HG02852 (cell line): ENCODE results near the gene CHST15.
A peak's percentile ranks its signal among the peaks of the same experiment; 100 is the strongest.

Experiments used
- ATAC-seq: cut with Tn5 transposase; IDR thresholded peaks from one replicate; pipeline ENCODE4 v1.9.1; 2021; ENCODE audit warnings: mild to moderate bottlenecking, moderate library complexity; ENCODE audit not compliant: unreplicated experiment

The CHST15 gene

DNA sequence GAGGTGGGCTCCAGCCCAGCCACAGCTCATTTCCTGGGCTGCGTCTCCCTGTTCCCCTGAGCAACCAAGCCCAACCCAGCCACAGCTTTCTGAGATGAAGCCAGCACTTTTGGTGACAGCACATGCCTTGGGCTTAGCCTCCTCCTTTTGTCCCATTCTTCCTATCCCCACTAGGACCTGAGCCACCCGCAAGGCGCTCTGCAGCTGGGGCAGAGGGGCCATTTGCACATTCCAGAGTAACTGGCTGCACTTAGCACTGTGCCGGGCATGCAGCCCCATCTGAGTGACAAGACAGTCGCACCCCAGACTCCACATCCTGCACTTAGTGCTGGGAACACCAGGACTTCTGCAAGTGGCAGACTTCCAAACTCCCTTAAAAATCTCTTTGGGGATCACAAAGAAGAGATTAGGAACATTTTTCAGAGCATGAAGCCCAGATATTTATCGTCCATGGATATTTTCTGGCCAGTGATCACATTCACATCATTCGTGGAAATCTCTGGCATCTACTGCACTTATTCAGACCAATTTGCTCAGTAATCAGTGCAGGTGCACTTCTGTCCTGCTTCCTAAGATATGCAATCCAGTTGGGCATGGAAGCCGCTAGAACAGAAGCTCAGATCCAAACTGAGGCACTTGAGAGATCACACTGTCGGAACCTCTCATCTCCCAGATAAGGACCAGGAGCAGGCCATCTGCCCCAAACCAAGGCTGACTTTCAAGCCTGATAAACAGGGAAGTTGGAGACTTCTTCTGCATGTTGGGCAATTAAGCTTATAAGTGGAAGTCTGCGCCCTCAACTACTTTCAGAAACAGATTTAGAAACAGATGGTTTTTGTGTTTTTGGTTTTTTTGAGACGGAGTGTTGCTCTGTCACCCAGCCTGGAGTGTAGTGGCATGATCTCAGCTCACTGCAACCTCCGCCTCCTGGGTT is 26.4 kb downstream of the CHST15 start:
- no peak for ATAC-seq

DNA sequence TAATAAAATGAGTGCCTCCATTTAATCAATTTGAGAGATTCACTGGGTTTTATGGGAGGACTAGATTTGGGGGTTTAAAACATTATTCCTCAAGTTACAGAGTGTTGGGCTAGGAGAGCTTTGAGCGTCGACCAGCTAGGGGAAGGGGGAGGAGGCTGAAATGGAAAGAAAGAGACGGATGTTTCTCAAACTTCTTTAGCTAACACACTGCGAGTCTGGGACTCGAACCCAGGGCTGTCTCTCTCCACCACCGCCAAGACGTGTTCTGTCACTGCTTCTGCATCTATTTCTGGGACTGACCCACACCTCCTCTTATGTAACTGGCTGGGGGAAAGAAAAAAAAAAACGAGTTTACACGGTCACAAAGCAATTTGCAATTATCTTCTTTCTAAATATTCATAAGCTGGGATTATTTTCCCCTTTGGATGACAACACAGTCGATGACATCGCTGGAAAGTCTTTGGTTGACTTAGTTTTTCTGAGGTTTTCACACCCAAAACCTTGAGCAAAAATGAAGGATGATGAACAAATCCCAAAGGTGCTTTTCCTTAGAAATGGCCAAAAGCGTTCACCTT is 27.2 kb downstream of the CHST15 start:
- no peak for ATAC-seq

DNA sequence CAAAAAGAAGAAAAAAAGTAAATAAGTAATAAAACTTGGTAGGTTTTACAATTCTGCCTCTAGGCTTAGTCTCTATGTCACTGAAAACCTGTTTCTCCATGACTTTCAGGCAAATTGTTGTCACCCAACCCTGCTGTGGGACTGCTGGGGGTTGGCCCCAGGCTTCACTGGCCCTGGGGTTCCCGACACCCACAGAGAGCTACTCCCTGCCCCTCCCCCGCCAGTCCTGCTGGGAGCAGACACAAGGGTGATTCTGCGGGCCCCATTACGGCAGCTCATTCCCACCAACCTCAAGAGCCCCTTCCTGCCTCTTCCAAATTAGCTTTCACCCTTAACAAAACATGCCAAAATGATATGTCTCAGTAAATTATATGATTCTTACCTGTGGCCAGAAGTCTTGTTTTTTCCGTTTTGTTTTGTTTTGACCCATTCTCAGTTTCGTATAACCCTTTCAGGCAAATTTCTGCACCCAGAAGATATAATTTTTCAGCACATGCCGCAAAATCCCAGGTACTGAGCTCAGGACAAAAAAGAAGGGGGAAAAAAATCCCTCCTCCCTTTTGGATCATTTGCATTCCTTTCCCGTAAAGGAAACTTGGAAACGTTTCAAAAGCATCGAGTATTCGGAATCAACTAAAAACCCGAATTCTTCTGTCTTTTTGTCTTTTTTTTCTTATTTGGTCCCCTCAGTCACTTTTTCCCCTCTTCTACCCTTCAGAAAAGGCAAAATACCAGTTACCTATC is 27.8 kb downstream of the CHST15 start:
- ATAC-seq = no peak

DNA sequence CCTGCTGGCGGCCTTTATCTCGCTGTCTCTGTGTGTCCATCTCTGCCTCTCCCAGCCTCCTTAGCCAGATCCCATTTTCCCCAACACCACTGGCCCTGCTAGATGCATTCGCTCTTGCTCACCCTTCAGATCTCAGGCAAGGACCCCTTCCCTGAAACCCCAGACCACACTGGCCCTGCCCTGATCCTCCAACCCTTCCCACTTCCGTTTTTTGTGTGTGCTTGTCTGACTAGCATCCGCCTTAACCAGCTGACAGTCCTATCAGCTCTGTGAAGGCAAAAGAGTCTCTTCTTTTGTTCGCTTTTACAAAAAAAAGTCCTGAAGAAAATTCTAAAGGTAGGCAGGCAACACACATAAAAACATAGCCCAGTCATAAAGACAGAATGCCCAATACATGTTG is 28.7 kb downstream of the CHST15 start:
- ATAC-seq = no peak

DNA sequence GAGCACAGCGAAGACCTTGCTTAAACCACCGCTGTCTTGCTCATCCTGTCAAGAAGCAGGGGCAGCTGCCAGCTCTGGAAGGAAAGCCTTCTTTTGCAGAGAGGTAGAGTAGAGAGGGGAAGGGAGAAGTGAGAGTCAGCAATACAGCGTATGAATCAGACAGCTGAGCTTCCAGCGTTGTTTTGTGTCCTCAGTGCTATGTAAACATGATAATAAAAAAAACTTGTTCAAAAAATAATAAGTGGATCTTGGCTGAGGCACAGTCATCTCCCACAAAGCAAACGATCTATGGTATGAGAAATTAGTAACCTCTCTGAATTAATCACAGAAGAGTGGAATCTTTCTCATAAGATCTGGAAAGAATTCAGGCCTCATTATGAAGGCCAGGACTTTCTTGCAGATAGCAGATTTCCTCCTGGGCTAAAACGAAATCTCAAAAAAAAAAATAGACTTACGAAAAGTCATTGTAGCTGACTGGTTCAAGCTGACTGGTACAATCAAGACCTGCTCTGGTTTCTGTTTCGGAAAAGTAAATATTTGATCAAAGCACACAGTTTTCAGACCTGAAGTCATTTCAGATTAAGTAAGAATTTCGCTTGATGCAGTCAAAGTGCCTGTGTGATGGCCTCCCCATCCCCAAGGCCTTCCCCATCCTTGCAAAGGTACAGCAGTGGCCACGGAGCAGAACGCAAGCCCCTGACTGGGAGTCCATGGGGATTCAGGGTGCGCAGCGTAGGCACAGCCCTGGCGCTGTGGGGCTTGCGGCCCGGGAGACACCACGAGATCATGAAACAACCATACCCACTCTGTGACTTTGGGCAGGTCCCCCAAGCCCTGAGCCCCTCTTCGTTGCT is 29.4 kb downstream of the CHST15 start:
- peak; percentile 57 for ATAC-seq

DNA sequence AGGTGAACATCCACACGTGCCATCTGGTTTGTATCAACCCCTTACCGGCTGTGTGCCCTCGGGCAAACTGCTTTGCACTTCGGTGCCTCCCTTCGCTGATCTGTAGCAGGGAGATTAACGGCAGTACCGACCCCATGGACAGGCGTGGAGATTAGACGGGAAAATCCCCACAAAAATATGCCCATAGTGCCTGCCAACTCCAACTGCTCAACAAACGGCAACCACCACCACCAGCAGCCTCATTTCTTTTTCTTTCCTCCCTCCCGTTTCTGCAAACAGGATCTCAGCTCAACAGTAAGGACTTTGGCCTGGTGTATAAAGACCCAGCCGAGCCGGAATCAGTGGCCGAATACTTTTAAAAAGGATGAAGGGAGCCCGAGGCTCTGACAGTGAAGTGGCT is 31.0 kb downstream of the CHST15 start:
- no peak for ATAC-seq

DNA sequence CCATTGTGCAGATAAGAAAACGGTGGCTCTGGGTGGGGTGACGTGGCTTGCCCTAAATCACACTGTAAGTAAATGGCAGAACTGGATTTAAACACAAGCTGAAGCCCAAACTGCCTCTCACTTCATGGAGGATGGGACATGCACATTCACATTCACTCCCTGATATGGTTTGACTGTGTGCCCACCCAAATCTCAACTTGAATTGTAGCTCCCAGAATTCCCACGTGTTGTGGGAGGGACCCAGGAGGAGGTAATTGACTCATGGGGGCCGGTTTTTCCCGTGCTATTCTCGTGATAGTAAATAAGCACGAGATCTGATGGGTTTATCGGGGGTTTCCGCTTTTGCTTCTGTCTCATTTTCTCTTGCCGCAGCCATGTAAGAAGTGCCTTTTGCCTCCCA is 32.4 kb downstream of the CHST15 start:
- ATAC-seq = no peak

DNA sequence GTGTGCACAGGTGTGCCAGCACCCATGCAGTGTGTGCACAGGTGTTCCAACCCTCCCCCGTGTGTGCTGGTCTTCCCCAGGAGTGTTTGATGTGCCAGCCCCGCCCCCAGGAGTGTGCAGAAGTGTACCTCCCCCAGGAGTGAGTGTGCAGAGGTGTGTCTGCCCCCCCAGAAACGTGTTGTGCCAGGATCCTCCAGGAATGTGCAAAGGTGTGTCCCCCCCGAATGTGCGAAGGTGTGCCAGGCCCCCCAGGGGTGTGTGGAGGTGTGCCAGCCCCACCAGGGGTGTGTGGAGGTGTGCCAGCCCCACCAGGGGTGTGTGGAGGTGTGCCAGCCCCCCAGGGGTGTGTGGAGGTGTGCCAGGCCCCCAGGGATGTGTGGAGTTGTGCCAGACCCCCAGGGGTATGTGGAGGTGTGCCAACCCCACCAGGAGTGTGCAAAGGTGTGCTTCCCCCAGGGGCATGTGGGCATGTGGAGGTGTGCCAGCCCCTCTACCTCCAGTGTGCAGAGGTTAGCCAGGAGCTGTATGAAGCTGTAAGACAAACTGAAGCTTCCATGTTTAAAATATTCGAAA is 33.2 kb downstream of the CHST15 start:
- no peak for ATAC-seq

DNA sequence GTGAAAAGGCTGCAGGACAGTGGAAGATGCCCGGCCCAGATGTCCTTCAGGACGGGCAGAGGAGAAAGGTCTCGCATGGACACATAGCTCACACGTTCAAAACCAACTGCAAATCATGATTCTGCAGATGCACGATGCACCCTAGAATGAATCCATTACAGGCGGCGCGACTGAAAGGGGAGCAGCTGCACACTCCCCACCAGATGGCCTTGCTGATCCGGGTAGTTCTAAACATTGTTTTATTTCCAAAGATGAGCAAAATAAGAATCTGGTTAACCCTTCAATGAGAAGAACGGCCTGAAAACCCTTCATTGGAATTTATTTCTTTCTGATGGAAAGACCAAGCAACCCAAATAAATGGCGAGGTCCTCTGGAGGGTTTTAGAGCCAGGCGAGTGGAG is 33.8 kb downstream of the CHST15 start:
- ATAC-seq = no peak

DNA sequence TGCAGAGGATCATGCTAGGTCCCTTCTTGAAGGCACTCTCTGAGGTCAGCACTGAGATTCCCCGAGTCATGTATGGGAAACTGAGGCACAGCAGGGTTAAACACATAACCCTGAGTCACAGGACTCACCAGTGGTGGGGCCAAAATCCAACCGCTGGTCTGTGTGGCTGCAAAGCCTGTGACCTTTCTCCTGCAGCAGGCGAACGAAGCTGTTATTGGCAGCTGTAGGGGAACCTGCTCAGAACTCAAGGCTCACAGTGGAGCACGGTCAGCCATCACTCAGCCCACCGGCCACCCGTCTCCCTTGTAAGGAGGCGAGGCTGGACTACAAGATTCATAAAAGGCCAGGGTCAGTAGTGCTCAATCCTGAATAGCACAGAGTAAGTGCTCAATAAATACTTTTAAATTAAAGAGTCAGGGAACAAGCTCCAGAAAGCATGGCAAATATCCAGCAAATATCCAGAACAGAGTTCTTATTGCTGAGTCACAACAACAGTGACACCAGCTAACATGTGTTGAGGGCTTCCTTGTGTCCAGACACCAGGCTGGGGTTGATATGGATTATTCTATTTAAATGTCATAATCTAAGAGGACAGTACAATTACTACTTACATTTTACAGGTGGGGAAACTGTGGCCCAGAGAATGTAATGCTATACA is 34.9 kb downstream of the CHST15 start:
- no peak for ATAC-seq

DNA sequence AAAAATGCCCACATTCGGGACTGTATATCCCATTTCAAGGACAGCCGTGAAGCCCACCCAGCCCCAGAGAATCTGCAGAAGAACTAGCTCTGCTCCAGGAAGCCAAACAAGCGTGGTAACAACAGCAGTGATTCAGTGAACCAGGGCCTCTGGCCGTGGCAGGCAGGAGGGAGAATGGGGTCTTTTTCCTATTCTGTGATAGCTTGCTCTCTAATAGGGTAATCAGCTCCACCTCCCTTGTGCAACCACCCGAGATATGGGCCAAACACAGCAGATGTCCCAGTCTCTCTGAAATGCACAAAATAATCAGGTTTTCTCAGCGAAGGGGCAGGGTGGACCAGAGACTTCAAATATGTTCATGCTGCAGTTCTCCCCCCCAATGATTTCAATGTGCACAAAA is 35.8 kb downstream of the CHST15 start:
- ATAC-seq = no peak

DNA sequence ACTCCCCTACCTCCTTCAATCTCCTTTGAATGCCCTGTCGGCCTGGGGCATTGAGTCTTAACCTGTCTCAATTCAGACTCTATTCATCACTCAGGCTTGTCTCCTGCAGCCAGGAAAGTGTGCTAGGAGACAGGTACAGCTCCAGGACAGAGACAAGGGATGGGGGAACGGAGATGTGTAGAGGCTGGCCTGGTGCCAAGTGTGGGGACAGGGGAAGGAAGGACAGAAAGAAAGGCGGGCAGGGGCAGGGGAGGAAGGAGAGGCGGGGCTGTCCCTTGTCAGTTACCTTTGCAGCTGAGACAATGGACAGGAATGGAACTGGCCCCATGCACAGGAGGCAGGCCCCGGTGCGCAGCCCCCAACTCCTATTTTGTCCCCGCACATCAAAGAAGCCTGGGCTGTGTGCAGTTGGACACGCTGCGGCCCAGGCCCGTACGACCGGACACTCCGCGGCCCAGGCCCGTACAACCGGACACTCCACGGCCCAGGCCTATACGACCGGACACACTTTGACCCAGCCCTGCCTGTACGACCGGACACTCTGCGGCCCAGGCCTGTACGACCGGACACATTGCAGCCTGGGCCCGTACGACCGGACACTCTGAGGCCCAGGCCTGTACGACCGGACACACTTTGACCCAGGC is 36.9 kb downstream of the CHST15 start:
- no peak for ATAC-seq

DNA sequence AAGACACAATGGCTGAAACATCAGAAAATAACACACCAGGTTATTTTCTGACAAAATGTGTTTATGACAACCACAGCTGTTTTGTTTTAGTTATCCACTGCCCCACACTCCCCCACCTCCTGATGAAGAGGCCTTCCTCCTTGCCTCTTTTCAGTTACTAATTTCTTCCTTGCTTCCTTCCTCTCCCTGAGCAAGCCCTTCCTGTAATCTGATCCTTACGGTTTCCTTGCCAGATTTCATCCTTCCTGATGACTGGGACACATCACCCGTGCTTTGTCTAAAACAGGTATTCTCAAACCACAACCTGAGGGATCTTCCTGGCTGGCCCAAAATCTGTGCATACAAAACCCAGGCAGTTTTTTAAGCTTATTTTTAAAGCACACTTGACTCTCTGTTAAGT is 39.4 kb downstream of the CHST15 start:
- ATAC-seq = no peak

DNA sequence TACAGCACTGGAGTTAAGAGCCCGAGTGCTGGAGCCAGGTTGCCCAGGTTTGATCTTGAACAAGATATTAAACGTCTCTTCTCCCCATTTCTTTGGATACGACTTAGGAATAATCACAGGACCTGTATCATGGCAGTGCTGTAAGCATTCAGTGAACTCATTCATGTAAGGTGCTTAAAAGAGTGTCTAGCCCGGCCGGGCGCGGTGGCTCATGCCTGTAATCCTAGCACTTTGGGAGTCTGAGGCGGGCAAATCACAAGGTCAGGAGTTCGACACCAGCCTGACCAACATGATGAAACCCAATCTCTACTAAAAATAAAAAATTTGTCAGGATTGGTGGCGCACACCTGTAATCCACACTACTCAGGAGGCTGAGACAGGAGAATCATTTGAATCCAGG is 40.8 kb downstream of the CHST15 start:
- ATAC-seq = no peak

DNA sequence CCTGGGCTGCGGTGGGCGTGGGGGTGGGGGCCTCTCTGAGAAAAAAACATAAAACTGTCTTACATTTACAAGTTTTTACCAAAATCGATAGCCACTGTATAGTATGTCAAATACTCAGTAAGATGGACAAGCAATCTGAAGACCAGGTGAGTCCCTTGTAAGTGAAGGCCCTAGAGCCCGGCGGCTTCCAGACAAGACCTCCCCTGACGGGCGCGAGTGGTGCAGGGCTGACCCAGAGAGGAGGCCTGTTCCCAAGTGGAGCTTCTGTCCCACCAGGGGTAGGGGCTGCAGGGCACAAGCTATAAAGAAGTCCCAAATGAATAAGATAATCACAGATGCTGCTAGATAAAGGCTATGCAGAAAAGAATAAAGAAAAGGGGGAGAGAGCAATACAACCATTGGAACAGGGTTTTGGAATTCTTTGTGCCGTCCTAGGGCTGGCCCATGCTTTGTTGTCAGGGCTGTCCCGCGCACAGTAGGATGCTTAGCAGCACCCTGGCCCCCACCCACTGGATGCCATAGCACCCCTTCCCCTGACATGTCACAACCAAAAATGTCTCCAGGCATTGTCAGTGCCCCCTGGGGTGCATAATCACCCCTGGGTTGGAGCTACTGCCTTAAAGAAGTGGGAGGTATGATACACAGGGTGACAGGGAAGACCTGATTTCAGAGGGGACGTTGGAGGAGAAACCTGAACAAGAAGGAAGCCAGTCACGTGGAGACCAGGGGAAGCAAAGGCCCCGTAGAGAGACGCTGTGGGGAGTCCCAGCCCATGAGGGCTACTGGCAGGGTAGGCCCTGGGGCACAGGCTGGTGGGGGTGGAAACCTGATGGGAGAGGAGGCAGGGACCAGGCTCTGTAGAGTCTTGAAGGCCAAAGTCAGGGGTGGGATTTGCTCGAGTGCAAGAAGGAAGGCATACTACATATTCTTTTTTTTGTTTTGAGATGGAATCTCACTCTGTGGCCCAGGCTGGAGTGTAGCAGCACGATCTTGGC is 43.1 kb downstream of the CHST15 start:
- no peak for ATAC-seq

DNA sequence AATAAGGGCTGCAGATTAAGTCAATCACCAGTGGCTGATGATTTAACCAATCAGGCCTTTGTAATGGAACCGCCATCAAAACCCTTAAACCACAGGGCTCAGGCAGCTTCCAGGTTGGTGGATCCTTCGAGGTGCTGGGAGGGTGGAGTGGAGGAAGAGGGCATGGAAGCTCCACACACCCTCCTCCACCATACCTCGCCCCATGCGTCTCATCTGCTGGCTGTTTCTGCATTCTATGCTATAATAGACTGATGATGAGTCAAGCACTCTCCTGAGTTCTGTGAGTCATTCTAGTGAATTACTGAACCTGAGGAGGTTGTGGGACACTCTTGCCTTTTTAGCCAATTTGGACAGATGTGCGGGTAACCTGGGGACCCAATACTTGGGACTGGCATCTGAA is 43.9 kb downstream of the CHST15 start:
- no peak for ATAC-seq

DNA sequence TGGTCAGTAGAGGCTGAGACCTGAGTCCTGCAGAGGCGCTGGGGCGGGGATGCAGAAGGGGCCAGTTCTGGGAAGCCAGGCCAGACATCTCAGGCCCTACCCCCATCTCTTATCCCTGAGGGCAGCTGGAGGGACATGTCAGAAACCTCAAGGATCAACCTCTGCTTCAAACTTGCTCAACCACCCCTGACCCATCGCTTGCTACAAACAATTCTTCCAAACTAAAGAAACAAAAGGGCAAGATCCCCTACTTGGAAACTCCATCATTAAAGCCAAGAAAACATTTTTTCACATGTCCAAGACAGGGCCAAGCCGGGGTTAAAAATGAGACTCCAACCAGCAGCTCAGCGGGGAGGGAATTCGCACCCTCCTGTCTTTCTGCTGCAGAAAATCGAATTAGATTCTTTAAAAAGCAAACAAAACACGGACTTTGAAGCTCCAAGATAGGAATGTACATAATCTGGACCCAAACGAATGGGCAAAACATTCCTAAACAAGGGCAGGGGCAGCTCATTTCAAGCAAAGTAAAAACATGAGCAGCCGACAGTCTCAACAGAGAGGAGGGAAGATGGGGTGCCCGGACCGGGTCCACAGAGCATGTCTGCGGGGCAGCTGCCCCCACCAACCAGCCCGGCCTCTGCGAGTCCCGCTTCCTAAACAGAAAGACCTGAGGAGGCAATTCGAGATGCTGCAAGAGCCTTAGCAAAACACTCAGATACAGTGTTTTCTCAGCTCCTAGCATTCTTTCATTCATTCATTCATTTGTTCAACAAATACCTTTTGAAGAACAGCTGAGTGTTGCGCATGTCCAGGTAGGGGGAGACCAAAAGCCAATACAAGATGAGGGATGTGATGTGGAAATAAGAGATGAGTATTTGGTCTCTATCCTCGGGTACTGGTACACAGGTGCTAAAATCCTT is 44.8 kb downstream of the CHST15 start:
- ATAC-seq = no peak
